Measurements from ENCODE around the gene SRPK2. TPM values are rescaled to one million over a fixed set of nuclear protein-coding genes. Genes with fewer than 3 reads are reported as not detected.
A peak's percentile ranks its signal among the peaks of the same experiment; 100 is the strongest.

Gene SRPK2
- total RNA-seq, 3 donors from 2014 or later = 44.6 to 68.2 (median 60.6) TPM

GRCh38 chr7:105389088-105389650 is 448 bp upstream of the SRPK2 start:
- no peaks in the 10 kb centered on the region for H3K9me3 ChIP-seq
- H3K4me3 ChIP-seq = peak overlapping the region; percentile 95 to 99 (median 96)
- H3K4me1 ChIP-seq = no peaks in the 10 kb centered on the region
- no peaks in the 10 kb centered on the region for H3K27me3 ChIP-seq
- intact Hi-C loops (cut with DNase I; ENCODE audit: low total_unique reads) = no loop called here
- no peaks in the 10 kb centered on the region for H3K36me3 ChIP-seq
- no peak for TF ChIP-seq POLR2AphosphoS5 (IDR thresholded peaks at IDR 0.05)
- H3K27ac ChIP-seq = peak overlapping the region; percentile 60 to 85
- DNase-seq (ENCODE audit: low spot score in 2 of 2) = no peak

- Histone ChIP-seq H3K36me3 (no peaks in the 10 kb centered on the region), H3K4me3 (peak overlapping the region; percentile 95 to 99 (median 96)), H3K4me1 (no peaks in the 10 kb centered on the region), H3K27ac (peak overlapping the region; percentile 54 to 85), H3K9me3 (no peaks in the 10 kb centered on the region), H3K27me3 (no peaks in the 10 kb centered on the region)
- intact Hi-C loops (cut with DNase I; ENCODE audit: low total_unique reads) = no loop called here
- no peak for TF ChIP-seq POLR2A (IDR thresholded peaks at IDR 0.05)
- peak in 1 of 3 donors; percentile 25 for TF ChIP-seq POLR2AphosphoS5 (IDR thresholded peaks at IDR 0.05)
- peak; percentile 30 to 65 for DNase-seq (ENCODE audit: low spot score in 2 of 2)
These were observed 989 bp downstream of the SRPK2 start for GRCh38 chr7:105387508-105388355.

GRCh38 chr7:105377903-105378302 is 10.8 kb downstream of the SRPK2 start:
- H3K4me3 ChIP-seq = no peak overlapping the region
- intact Hi-C loops (cut with DNase I; ENCODE audit: low total_unique reads) = no loop called here
- TF ChIP-seq CTCF (IDR thresholded peaks at IDR 0.05) (no peak), POLR2A (IDR thresholded peaks at IDR 0.05) (no peak), POLR2AphosphoS5 (IDR thresholded peaks at IDR 0.05) (no peak)
- DNase-seq (ENCODE audit: low spot score in 2 of 2) = no peak
- H3K36me3 ChIP-seq = no peaks in the 10 kb centered on the region
- no peak overlapping the region for H3K27ac ChIP-seq
- H3K27me3 ChIP-seq = no peaks in the 10 kb centered on the region
- no peaks in the 10 kb centered on the region for H3K4me1 ChIP-seq
- no peaks in the 10 kb centered on the region for H3K9me3 ChIP-seq

GRCh38 chr7:105376908-105377533 is 11.7 kb downstream of the SRPK2 start:
- Histone ChIP-seq H3K4me3 (no peak overlapping the region), H3K27ac (no peak overlapping the region), H3K27me3 (no peaks in the 10 kb centered on the region), H3K36me3 (no peaks in the 10 kb centered on the region), H3K4me1 (no peaks in the 10 kb centered on the region), H3K9me3 (no peaks in the 10 kb centered on the region)
- intact Hi-C loops (cut with DNase I; ENCODE audit: low total_unique reads) = no loop called here
- no peak for DNase-seq (ENCODE audit: low spot score in 2 of 2)
- no peak for TF ChIP-seq CTCF (IDR thresholded peaks at IDR 0.05)
- TF ChIP-seq POLR2A (IDR thresholded peaks at IDR 0.05) = no peak
- no peak for TF ChIP-seq POLR2AphosphoS5 (IDR thresholded peaks at IDR 0.05)

- Histone ChIP-seq H3K36me3 (no peaks in the 10 kb centered on the region), H3K9me3 (no peaks in the 10 kb centered on the region), H3K27ac (no peak overlapping the region), H3K4me3 (no peak overlapping the region), H3K27me3 (no peaks in the 10 kb centered on the region), H3K4me1 (no peaks in the 10 kb centered on the region)
- intact Hi-C loops (cut with DNase I; ENCODE audit: low total_unique reads) = no loop called here
- TF ChIP-seq POLR2AphosphoS5 (IDR thresholded peaks at IDR 0.05) (no peak), CTCF (IDR thresholded peaks at IDR 0.05) (no peak), POLR2A (IDR thresholded peaks at IDR 0.05) (no peak)
- no peak for DNase-seq (ENCODE audit: low spot score in 2 of 2)
These were observed 18.8 kb downstream of the SRPK2 start for GRCh38 chr7:105369944-105370343.

- Histone ChIP-seq H3K36me3 (no peaks in the 10 kb centered on the region), H3K9me3 (no peaks in the 10 kb centered on the region), H3K4me1 (no peaks in the 10 kb centered on the region), H3K4me3 (no peak overlapping the region), H3K27ac (no peak overlapping the region), H3K27me3 (no peaks in the 10 kb centered on the region)
- intact Hi-C loops (cut with DNase I; ENCODE audit: low total_unique reads) = no loop called here
- DNase-seq (ENCODE audit: low spot score in 2 of 2) = no peak
- TF ChIP-seq POLR2A (IDR thresholded peaks at IDR 0.05) (no peak), POLR2AphosphoS5 (IDR thresholded peaks at IDR 0.05) (no peak), CTCF (IDR thresholded peaks at IDR 0.05) (no peak)
These were observed 21.3 kb downstream of the SRPK2 start for GRCh38 chr7:105367458-105367857.

All from breast epithelium (tissue), 4 donors.